GM21367 (cell line): ENCODE measurements around the gene RGS7.

ENCODE experiments used
- ATAC-seq: cut with Tn5 transposase; IDR thresholded peaks from one replicate; pipeline ENCODE4 v1.9.1; 2021; ENCODE audit not compliant: unreplicated experiment

The RGS7 gene

GRCh38 chr1:241088075-241088474 is 268.9 kb downstream of the RGS7 start:
- peak; percentile 48 for ATAC-seq

DNA sequence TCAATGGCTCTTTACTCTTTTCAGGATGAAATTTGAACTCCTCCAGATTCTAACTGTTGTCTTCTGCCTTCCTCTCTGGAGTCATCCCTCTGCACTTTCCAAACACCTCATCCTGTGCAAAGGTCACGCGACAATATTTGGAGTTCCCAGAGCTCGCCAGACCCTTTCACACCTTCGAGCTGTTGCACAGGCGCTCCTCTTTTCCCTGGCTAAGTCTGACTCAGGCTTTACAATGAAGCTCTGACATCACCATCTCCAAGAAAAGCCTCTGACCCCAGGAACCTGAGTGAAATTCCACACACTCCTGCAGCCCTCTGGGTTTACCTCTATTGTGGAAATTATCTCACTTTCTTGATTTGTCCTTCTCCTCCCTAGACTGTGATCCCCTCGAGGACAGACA is 270.3 kb downstream of the RGS7 start:
- no peak for ATAC-seq

- no peak for ATAC-seq
These were observed 273.7 kb downstream of the RGS7 start for GRCh38 chr1:241083285-241083684.

DNA sequence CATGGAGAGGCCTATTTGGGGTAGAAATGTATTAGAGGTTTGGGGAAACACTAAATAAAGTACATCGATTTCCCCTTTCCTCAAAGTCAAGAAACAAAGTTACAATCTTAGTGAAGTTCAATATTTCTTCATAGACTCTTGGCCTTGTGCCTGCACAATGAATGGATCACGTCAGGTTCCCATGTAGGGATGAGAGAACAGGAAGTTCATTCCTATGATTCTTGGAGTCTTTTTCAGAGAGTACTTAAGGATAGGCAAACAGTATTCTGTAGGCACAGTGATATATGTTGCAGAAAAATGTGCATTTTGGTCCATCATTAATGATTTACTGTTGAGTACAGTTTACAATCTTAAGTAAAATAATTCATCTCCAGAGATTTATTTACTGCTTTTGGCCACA is 275.5 kb downstream of the RGS7 start:
- no peak for ATAC-seq

- ATAC-seq: no peak
These were observed 277.5 kb downstream of the RGS7 start for GRCh38 chr1:241079459-241079858.

GRCh38 chr1:241079047-241079446 is 278.0 kb downstream of the RGS7 start:
- ATAC-seq: no peak

GRCh38 chr1:241077386-241078147 is 279.4 kb downstream of the RGS7 start:
- ATAC-seq: no peak

DNA sequence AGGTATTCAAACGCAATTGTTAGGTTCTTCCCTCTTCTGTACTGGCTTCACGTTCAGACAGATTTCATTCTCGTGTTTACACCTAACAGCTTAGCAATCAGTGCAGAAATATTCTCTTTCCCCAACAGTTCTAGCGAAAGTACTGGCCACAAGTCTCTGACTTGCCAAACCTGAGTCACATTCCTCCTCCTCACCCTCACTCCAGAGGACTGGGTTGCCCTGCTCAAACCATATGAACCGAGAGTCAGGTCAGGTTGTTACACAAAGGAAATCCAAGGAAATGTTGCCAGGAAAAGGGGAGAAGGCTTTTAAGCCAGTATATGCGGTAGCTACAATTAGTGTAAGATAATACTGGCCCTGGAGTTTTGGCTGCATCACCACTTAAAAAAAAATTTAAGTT is 282.5 kb downstream of the RGS7 start:
- ATAC-seq: no peak

- ATAC-seq: no peak
These were observed 288.6 kb downstream of the RGS7 start for GRCh38 chr1:241068359-241068758.

DNA sequence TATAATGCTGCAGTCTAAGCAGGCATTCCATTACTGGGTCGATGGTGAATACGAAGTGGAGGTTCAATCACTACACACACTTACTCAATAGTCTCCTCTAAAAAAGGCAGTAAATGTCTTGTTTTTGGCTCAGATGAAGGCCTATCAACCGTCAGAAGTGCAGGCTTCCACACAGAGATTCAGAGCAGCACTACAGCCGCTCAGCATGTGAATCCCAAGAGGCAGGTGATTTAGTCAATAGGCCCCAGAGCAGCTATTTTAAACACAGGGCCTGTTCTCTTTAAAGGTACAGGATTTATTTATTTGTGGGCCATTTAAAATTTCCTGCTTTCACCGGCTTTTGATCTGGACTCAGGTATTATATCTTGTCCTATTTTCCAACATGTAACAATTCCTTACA is 293.7 kb downstream of the RGS7 start:
- no peak for ATAC-seq

GRCh38 chr1:241061062-241061461 is 295.9 kb downstream of the RGS7 start:
- ATAC-seq: no peak

- ATAC-seq: no peak
These were observed 308.4 kb downstream of the RGS7 start for GRCh38 chr1:241048622-241049021.

GRCh38 chr1:241045659-241046058 is 311.3 kb downstream of the RGS7 start:
- no peak for ATAC-seq

- ATAC-seq: no peak
These were observed 322.6 kb downstream of the RGS7 start for GRCh38 chr1:241034203-241034936.

GRCh38 chr1:241024834-241025233 is 332.2 kb downstream of the RGS7 start:
- no peak for ATAC-seq

- ATAC-seq: no peak
These were observed 334.6 kb downstream of the RGS7 start for GRCh38 chr1:241022366-241022765.

DNA sequence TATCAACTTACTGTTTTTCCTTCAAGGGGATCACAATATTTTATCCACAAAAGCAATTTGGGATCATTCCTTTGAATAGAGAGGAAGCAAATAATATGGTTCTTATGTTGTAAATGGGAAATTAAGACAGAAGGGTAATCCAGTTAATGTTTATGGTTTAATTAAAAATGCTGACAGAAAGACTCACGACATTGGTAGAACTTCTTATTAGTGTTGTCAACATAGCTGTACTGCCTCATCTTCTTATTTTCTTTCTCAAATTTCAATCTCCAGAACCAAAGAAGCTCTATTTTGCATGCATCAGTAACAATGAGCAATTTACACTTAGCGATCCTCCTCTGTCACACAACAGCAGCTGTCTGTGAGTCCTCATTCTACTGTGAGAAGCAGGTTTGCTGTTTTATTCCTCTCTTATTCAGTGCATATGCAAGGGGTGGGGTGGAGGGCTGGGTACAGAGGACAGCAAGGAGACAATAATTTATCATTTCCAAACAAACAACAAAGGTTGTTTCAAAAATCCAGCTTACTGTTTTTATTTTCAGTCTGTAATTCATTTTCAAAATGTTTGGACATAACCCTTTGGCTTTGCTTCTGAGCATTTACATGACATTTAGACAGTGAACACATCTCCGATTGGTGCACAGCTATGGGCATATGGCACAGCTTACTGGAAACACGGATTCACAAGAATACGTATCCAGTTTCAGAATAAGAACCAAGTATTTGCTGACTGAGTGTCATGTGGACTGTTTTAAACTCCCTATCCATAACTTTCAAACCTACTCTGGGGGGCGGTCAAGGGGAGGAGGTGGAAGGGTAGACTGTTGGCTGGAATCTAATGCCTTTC is 335.9 kb downstream of the RGS7 start:
- ATAC-seq: no peak

- ATAC-seq: no peak
These were observed 344.2 kb downstream of the RGS7 start for GRCh38 chr1:241012708-241013340.

GRCh38 chr1:241007668-241008067 is 349.3 kb downstream of the RGS7 start:
- no peak for ATAC-seq

- ATAC-seq: no peak
These were observed 357.2 kb downstream of the RGS7 start for GRCh38 chr1:240999826-241000225.

- ATAC-seq: no peak
These were observed 358.5 kb downstream of the RGS7 start for GRCh38 chr1:240998441-240999015.
